Natural killer cell (primary cell): ENCODE measurements around the gene COIL. TPM values are rescaled to one million over a fixed set of nuclear protein-coding genes. Genes with fewer than 3 reads are reported as not detected.
A peak's percentile ranks its signal among the peaks of the same experiment; 100 is the strongest.

Experiments
- ATAC-seq, 3 donors: fragments of 150-1000 bp in 2 of 3; fragments of 200-7000 bp in 1 of 3; cut with Tn5 transposase; 1 replicate in 1 of 3; 2 replicates in 2 of 3; pipeline ENCODE4 v1.10.0; 2021; ENCODE audit warnings: mild to moderate bottlenecking in 2 of 3, moderate library complexity in 2 of 3
- DNase-seq, 2 donors: peaks; one replicate each; pipeline versions ENCODE4 v3.0.0 to v3.0.0-alpha.2; 2013 to 2021; ENCODE audit warnings: mixed read lengths in 1 of 2
- H3K27ac ChIP-seq: one replicate; pipeline ENCODE4 v1.5.1; 2013; ENCODE audit warnings: mild to moderate bottlenecking, low read length
- H3K27me3 ChIP-seq: one replicate; pipeline ENCODE4 v1.6.1; 2013; ENCODE audit warnings: low read length; ENCODE audit not compliant: control insufficient read depth, insufficient read depth
- H3K36me3 ChIP-seq: one replicate; pipeline ENCODE4 v1.6.1; 2013; ENCODE audit warnings: low read length; ENCODE audit not compliant: control insufficient read depth, insufficient read depth
- H3K4me1 ChIP-seq: one replicate; pipeline ENCODE4 v1.6.1; 2013; ENCODE audit warnings: low read length; ENCODE audit not compliant: control insufficient read depth, insufficient read depth
- H3K4me3 ChIP-seq: one replicate; pipeline ENCODE4 v1.5.1; 2013; ENCODE audit warnings: low read length
- H3K9me3 ChIP-seq: one replicate; pipeline ENCODE4 v1.6.1; 2013; ENCODE audit warnings: low read length; ENCODE audit not compliant: control insufficient read depth, insufficient read depth
- H3K27ac Mint-ChIP-seq, 2 donors: one replicate each; pipeline ENCODE4 v1.8.0; 2022; ENCODE audit warnings: mild to moderate bottlenecking in 2 of 2, mixed read lengths in 2 of 2, moderate library complexity in 1 of 2
- H3K27me3 Mint-ChIP-seq, 2 donors: one replicate each; pipeline ENCODE4 v1.8.0; 2022; ENCODE audit warnings: low read depth in 2 of 2, mixed read lengths in 2 of 2
- H3K36me3 Mint-ChIP-seq: one replicate; pipeline ENCODE4 v1.8.0; 2022; ENCODE audit warnings: mixed read lengths
- H3K4me1 Mint-ChIP-seq, 2 donors: one replicate each; pipeline ENCODE4 v1.8.0; 2022; ENCODE audit warnings: mixed read lengths in 2 of 2
- H3K4me3 Mint-ChIP-seq: one replicate; pipeline ENCODE4 v1.8.0; 2022; ENCODE audit warnings: mild to moderate bottlenecking, moderate library complexity, mixed read lengths
- H3K9me3 Mint-ChIP-seq, 2 donors: one replicate each; pipeline ENCODE4 v1.8.0; 2022; ENCODE audit warnings: mixed read lengths in 2 of 2
- WGBS: methylation state at CpG from one replicate; pipeline ENCODE4 v1.1.7; 2013; ENCODE audit warnings: missing lambda C conversion rate; ENCODE audit not compliant: insufficient coverage; 5-methylcytosine and 5-hydroxymethylcytosine counted together
- intact Hi-C: fragments of 100-400 bp; cut with micrococcal nuclease; formaldehyde crosslinking; loops from one replicate; pipeline ENCODE4 v1.14.2; 2022
- total RNA-seq, 4 donors: library from RNA; stranded (reverse); fragments of 120-200 nt in 1 of 4; gene quantifications; one replicate each; pipeline versions ENCODE4 v1.2.3 to v1.2.4, GENCODE V29; 2013 to 2022
- TF ChIP-seq, protein P1 (sequence below): fragments of 200-600 bp; IDR thresholded peaks from one replicate; pipeline ENCODE4 v1.8.0; 2022; ENCODE audit warnings: antibody characterized with exemption

The COIL gene
- total RNA-seq, 3 donors from 2014 or later (not counting 1 experiment from before 2014, with no cell fraction given), result 18.6 to 23.8 (median 20.6) TPM

DNA sequence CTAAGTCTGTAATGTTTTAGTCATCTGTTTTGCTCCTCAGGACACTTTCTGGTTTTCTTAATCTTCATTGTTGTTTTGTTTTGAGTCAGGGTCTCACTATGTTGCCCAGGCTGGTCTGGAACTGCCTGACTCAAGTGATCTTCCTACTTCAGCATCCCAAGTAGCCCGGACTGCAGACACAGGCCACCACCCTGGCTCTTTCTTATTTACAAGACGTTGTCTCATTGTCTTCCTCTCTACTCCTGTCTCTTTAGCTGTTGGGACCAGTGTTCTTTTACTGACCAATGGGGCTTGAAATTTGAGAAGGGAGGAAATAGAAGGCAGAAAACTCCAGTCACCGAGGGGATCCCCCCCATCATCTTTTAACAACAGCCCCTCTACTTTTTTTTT, 18.2 kb upstream of the COIL start:
- H3K4me3 ChIP-seq, result no peak overlapping the region
- H3K9me3 ChIP-seq, result no peaks in the 10 kb centered on the region
- 86% methylated on average over 1 of the region's 3 CpGs for whole genome bisulfite sequencing
- Mint-ChIP-seq H3K36me3 (no peaks in the 10 kb centered on the region), H3K4me1 (peaks cover 13 to 17% of the 10 kb centered on the region in 2 donors), H3K9me3 (no peaks in the 10 kb centered on the region), H3K27ac (peak overlapping the region; percentile 53 to 88), H3K27me3 (peaks cover 6 to 10% of the 10 kb centered on the region in 2 donors), H3K4me3 (peak overlapping the region; percentile 92)
- intact Hi-C loops, result loop anchor here (2.0 kb wide), 1 partner anchor 18 kb away; the partner anchor contains the start of gene COIL
- peaks cover 18% of the 10 kb centered on the region for H3K4me1 ChIP-seq
- H3K27me3 ChIP-seq, result no peaks in the 10 kb centered on the region
- DNase-seq, result peak in 1 of 2 donors; percentile 6
- TF ChIP-seq, protein P1, sequence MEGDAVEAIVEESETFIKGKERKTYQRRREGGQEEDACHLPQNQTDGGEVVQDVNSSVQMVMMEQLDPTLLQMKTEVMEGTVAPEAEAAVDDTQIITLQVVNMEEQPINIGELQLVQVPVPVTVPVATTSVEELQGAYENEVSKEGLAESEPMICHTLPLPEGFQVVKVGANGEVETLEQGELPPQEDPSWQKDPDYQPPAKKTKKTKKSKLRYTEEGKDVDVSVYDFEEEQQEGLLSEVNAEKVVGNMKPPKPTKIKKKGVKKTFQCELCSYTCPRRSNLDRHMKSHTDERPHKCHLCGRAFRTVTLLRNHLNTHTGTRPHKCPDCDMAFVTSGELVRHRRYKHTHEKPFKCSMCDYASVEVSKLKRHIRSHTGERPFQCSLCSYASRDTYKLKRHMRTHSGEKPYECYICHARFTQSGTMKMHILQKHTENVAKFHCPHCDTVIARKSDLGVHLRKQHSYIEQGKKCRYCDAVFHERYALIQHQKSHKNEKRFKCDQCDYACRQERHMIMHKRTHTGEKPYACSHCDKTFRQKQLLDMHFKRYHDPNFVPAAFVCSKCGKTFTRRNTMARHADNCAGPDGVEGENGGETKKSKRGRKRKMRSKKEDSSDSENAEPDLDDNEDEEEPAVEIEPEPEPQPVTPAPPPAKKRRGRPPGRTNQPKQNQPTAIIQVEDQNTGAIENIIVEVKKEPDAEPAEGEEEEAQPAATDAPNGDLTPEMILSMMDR, result no peak
- peaks cover 2% of the 10 kb centered on the region for H3K36me3 ChIP-seq
- no peak for ATAC-seq
- no peak overlapping the region for H3K27ac ChIP-seq

DNA sequence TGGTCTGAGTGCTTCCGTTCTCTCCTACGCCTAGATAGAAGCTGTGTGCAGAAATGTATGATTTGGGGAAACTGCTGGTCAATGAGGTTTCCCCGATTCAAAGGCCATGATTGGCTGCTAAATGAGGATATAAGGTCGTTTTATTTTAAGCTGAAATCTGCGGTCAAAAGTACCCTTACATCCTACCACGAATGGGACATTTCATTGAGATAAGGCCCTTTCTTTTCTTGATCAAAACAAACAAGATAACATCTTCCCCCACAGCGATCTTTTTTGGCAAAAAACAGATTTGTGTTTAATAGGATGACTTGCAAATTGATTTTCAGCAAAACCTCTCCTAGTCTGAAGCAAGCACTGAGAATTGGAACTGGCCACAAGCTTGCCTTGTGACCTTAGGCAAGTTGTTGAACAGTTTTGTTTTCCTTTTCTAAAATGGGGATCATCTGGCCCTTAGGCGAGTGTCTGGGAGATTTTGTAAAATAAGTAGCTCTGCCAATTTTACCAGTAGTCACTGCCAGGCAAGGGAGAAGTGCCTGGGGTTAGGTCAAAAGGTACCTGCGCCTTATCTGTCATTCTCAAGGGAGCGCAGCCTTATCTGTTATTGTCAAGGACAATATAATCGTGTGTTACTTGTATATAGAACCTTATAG, 17.7 kb upstream of the COIL start:
- intact Hi-C loops, result loop anchor here (2.0 kb wide), 1 partner anchor 18 kb away; the partner anchor contains the start of gene COIL
- H3K9me3 ChIP-seq, result no peaks in the 10 kb centered on the region
- no peaks in the 10 kb centered on the region for H3K27me3 ChIP-seq
- H3K4me1 ChIP-seq, result peaks cover 18% of the 10 kb centered on the region
- no peaks in the 10 kb centered on the region for H3K36me3 Mint-ChIP-seq
- peak in 1 of 3 donors; percentile 25 for ATAC-seq
- no peaks in the 10 kb centered on the region for H3K9me3 Mint-ChIP-seq
- WGBS, result 47% methylated on average over 7 of the region's 11 CpGs
- H3K36me3 ChIP-seq, result peaks cover 2% of the 10 kb centered on the region
- TF ChIP-seq, protein P1, result no peak
- peak overlapping the region; percentile 92 for H3K4me3 Mint-ChIP-seq
- peak overlapping the region; percentile 77 for H3K4me3 ChIP-seq
- H3K4me1 Mint-ChIP-seq, result peaks cover 13 to 17% of the 10 kb centered on the region in 2 donors
- peaks cover 6 to 10% of the 10 kb centered on the region in 2 donors for H3K27me3 Mint-ChIP-seq
- H3K27ac ChIP-seq, result peak overlapping the region; percentile 46
- H3K27ac Mint-ChIP-seq, result peak overlapping the region; percentile 53 to 88
- DNase-seq, result peak in 1 of 2 donors; percentile 27

DNA sequence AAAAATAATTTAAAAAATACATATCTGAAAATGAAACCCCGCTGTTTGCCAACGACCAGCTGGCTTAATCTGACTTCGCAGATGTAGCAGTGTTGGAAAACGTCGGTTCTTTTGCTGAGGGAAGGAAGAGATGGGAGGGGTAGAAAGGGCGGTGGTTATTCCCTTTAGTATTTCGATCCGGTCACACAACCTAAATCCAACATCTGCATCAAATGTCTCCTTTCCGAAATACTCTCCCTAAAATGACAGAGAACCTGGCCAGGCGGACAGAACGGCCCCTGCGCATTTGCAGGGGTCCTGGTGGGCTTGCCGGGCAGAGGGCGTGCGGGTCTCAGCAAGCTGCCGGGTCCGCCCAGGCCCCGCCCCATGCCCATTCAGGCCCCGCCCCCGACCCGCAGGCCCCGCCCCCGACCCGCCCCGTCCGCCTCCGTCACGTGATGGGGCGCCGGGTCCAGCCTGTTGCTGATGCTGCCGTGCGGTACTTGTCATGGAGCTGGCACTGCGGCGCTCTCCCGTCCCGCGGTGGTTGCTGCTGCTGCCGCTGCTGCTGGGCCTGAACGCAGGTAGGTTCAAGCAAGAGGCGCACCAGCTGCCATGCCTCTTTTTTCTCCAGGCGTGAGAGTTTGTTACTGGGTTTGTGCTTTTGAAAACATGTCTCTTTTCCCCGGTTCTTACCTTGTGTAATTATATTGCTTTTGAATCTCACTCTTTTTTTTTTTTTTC, 17.0 kb upstream of the COIL start, which contains the start of gene SCPEP1:
Gene SCPEP1, plus strand, starts transcription at position 459 of the 723 bp plus-strand sequence. Its CDS starts 29 bp downstream, at position 488.
- no peaks in the 10 kb centered on the region for H3K36me3 Mint-ChIP-seq
- ATAC-seq (peak; percentile 98 to 99 (median 99)), DNase-seq (peak; percentile 65 to 88)
- peaks cover 2% of the 10 kb centered on the region for H3K36me3 ChIP-seq
- H3K27me3 Mint-ChIP-seq, result peaks cover 6 to 10% of the 10 kb centered on the region in 2 donors
- peaks cover 18% of the 10 kb centered on the region for H3K4me1 ChIP-seq
- peak within 1 kb of the TSS; percentile 77 for H3K4me3 ChIP-seq
- H3K27ac Mint-ChIP-seq, result peak within 1 kb of the TSS; percentile 53 to 88
- H3K4me3 Mint-ChIP-seq, result peak within 1 kb of the TSS; percentile 92
- WGBS, result under 1% methylated on average over 39 of the region's 42 CpGs
- no peaks in the 10 kb centered on the region for H3K27me3 ChIP-seq
- intact Hi-C loops, result loop anchor here (2.0 kb wide), 1 partner anchor 17 kb away; the partner anchor contains the start of gene COIL
- no peaks in the 10 kb centered on the region for H3K9me3 Mint-ChIP-seq
- TF ChIP-seq, protein P1, result no peak
- H3K9me3 ChIP-seq, result no peaks in the 10 kb centered on the region
- H3K27ac ChIP-seq, result peak within 1 kb of the TSS; percentile 46
- peaks cover 13 to 17% of the 10 kb centered on the region in 2 donors for H3K4me1 Mint-ChIP-seq
